CD4-positive, alpha-beta T cell treated with Interferon alpha-2 for 1 hour (primary cell): Measurements from ENCODE around the gene RRAD.
"Not testable (repeated sequence)": the region's sequence is repeated elsewhere in the genome, so short reads cannot be mapped to it uniquely, and the experiment has no call there.

Source experiments
- DNase-seq, 2 donors: peaks; one replicate each; pipeline ENCODE4 v3.0.0-alpha.2; 2020 to 2022

The RRAD gene

GRCh38 chr16:66950971-66951790, 25.8 kb upstream of the RRAD start:
- no peak for DNase-seq

GRCh38 chr16:66950437-66950836, 25.1 kb upstream of the RRAD start:
- no peak for DNase-seq

GRCh38 chr16:66949472-66949871, 24.1 kb upstream of the RRAD start:
- DNase-seq = no peak

- DNase-seq = no peak
Observed at GRCh38 chr16:66948837-66949225, 23.5 kb upstream of the RRAD start.

GRCh38 chr16:66948134-66948836, 22.9 kb upstream of the RRAD start:
- DNase-seq = no peak

GRCh38 chr16:66947302-66948065, 22.1 kb upstream of the RRAD start:
- peak; percentile 81 to 89 for DNase-seq

- DNase-seq = no peak
Observed at GRCh38 chr16:66946974-66947301, 21.6 kb upstream of the RRAD start.

- DNase-seq = no peak
Observed at GRCh38 chr16:66946541-66946940, 21.2 kb upstream of the RRAD start.

GRCh38 chr16:66945939-66946338, 20.6 kb upstream of the RRAD start:
- no peak for DNase-seq

GRCh38 chr16:66944971-66945370, 19.6 kb upstream of the RRAD start:
- not testable (repeated sequence) for DNase-seq

GRCh38 chr16:66944054-66944441, 18.7 kb upstream of the RRAD start:
- no peak for DNase-seq

- no peak for DNase-seq
Observed at GRCh38 chr16:66943426-66944053, 18.2 kb upstream of the RRAD start.

- DNase-seq = no peak
Observed at GRCh38 chr16:66942981-66943380, 17.6 kb upstream of the RRAD start.

GRCh38 chr16:66940236-66940635, 14.9 kb upstream of the RRAD start:
- DNase-seq = no peak

GRCh38 chr16:66939366-66939765, 14.0 kb upstream of the RRAD start:
- no peak for DNase-seq

GRCh38 chr16:66937725-66938337, 12.5 kb upstream of the RRAD start:
- no peak for DNase-seq

GRCh38 chr16:66936889-66937554, 11.7 kb upstream of the RRAD start:
- no peak for DNase-seq

- no peak for DNase-seq
Observed at GRCh38 chr16:66936462-66936861, 11.1 kb upstream of the RRAD start.

GRCh38 chr16:66935314-66936011, 10.1 kb upstream of the RRAD start, which contains the start of gene CES2:
CES2 (plus strand) TSS chr16:66935516; CDS start chr16:66935636, 120 bp downstream.
- DNase-seq = no peak

GRCh38 chr16:66934839-66935313, 9.5 kb upstream of the RRAD start:
- not testable (repeated sequence) for DNase-seq

GRCh38 chr16:66934138-66934838, 9.0 kb upstream of the RRAD start, which contains the start of gene CIAO2B:
CIAO2B (minus strand) TSS chr16:66934402; CDS start chr16:66934364, 38 bp downstream.
- peak; percentile 85 to 91 for DNase-seq
